Adrenal gland (tissue), 5 donors: ENCODE results near the gene ASCL2.

Experiments
- CTCF ChIP-seq, 6 experiments: fragments of 450-650 bp in 4 of 6; fragments of 200-600 bp in 2 of 6; sonication (generic) in 1 of 6; IDR thresholded peaks; 1 replicate in 5 of 6; 2 replicates in 1 of 6; pipeline versions ENCODE4 v1.5.1 to v1.8.0; 2016 to 2021; ENCODE audit warnings: antibody characterized with exemption in 6 of 6, mild to moderate bottlenecking in 2 of 6, moderate library complexity in 1 of 6
- POLR2A ChIP-seq, 2 donors: fragments of 450-650 bp; IDR thresholded peaks; one replicate each; pipeline ENCODE4 v1.6.1; 2017; ENCODE audit warnings: antibody characterized with exemption in 2 of 2, mild to moderate bottlenecking in 2 of 2, moderate library complexity in 1 of 2
- donor health status: DM: no; HTN: no; CAD: no.

GRCh38 chr11:2280208-2280607 is 9.8 kb upstream of the ASCL2 start:
- TF ChIP-seq POLR2A (IDR thresholded peaks at IDR 0.05) (no peak), CTCF (IDR thresholded peaks at IDR 0.05) (no peak)
